ENCODE data around the gene ATAD5.

Gene ATAD5

GRCh38 chr17:30793282-30793977, 38.3 kb upstream of the ATAD5 start:
- Histone ChIP-seq H3K9me3 (no peaks in the 10 kb centered on the region), H3K36me3 (peaks cover 92% of the 10 kb centered on the region), H3K4me1 (ENCODE audit: control insufficient read depth in 1 of 2, insufficient read depth in 1 of 2, low read depth in 1 of 2, low read length in 1 of 2) (no peaks in the 10 kb centered on the region), H3K4me3 (ENCODE audit: low read depth in 1 of 2, low read length in 1 of 2) (no peak overlapping the region), H3K27me3 (no peaks in the 10 kb centered on the region), H3K27ac (peak overlapping the region; percentile 9)
- TF ChIP-seq, protein P1, sequence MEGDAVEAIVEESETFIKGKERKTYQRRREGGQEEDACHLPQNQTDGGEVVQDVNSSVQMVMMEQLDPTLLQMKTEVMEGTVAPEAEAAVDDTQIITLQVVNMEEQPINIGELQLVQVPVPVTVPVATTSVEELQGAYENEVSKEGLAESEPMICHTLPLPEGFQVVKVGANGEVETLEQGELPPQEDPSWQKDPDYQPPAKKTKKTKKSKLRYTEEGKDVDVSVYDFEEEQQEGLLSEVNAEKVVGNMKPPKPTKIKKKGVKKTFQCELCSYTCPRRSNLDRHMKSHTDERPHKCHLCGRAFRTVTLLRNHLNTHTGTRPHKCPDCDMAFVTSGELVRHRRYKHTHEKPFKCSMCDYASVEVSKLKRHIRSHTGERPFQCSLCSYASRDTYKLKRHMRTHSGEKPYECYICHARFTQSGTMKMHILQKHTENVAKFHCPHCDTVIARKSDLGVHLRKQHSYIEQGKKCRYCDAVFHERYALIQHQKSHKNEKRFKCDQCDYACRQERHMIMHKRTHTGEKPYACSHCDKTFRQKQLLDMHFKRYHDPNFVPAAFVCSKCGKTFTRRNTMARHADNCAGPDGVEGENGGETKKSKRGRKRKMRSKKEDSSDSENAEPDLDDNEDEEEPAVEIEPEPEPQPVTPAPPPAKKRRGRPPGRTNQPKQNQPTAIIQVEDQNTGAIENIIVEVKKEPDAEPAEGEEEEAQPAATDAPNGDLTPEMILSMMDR (IDR thresholded peaks at IDR 0.05): no peak

GRCh38 chr17:30794372-30794771, 37.4 kb upstream of the ATAD5 start:
- no peaks in the 10 kb centered on the region for H3K4me1 ChIP-seq (ENCODE audit: control insufficient read depth in 1 of 2, insufficient read depth in 1 of 2, low read depth in 1 of 2, low read length in 1 of 2)
- H3K9me3 ChIP-seq: no peaks in the 10 kb centered on the region
- no peak overlapping the region for H3K4me3 ChIP-seq (ENCODE audit: low read depth in 1 of 2, low read length in 1 of 2)
- TF ChIP-seq, protein P1 (IDR thresholded peaks at IDR 0.05): no peak
- peaks cover 93% of the 10 kb centered on the region for H3K36me3 ChIP-seq
- H3K27ac ChIP-seq: no peak overlapping the region
- H3K27me3 ChIP-seq: no peaks in the 10 kb centered on the region

- Histone ChIP-seq H3K36me3 (peaks cover 100% of the 10 kb centered on the region), H3K4me1 (ENCODE audit: control insufficient read depth in 1 of 2, insufficient read depth in 1 of 2, low read depth in 1 of 2, low read length in 1 of 2) (no peaks in the 10 kb centered on the region)
Observed at GRCh38 chr17:30796016-30796415, 35.8 kb upstream of the ATAD5 start.

DNA sequence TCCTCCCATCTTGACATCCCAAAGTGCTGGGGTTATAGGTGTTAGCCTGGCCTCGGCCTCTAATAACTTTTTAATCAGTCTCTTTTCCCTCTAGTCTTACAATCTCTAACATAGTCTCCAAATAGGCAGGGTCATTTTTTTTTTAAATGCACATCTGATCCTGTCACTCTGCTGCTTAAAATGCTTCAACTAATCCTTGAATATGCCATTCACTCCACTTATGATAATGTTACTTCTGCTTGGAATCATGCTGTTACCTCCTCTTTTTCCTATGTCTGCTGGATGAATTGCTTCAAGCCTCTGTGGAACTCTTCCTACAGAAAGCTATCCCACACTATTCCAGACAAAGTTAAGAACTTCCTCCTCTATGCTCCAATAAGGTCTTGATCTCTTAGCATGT, 30.1 kb upstream of the ATAD5 start:
- no peaks in the 10 kb centered on the region for H3K9me3 ChIP-seq
- H3K4me1 ChIP-seq (ENCODE audit: control insufficient read depth in 1 of 2, insufficient read depth in 1 of 2, low read depth in 1 of 2, low read length in 1 of 2): peaks cover 11 to 13% of the 10 kb centered on the region in 2 experiments
- H3K36me3 ChIP-seq: peaks cover 83% of the 10 kb centered on the region
- H3K27me3 ChIP-seq: no peaks in the 10 kb centered on the region
- TF ChIP-seq, protein P1 (IDR thresholded peaks at IDR 0.05): no peak
- H3K27ac ChIP-seq: no peak overlapping the region
- H3K4me3 ChIP-seq (ENCODE audit: low read depth in 1 of 2, low read length in 1 of 2): no peak overlapping the region

More at GRCh38 chr17:30796016-30796415, 35.8 kb upstream of the ATAD5 start:
- Histone ChIP-seq H3K27me3 (no peaks in the 10 kb centered on the region), H3K27ac (peak overlapping the region; percentile 48), H3K4me3 (ENCODE audit: low read depth in 1 of 2, low read length in 1 of 2) (no peak overlapping the region), H3K9me3 (no peaks in the 10 kb centered on the region)
- TF ChIP-seq, protein P1 (IDR thresholded peaks at IDR 0.05): no peak

GRCh38 chr17:30805944-30806456, 25.8 kb upstream of the ATAD5 start:
- H3K4me3 ChIP-seq (ENCODE audit: low read depth in 1 of 2, low read length in 1 of 2): no peak overlapping the region
- H3K27me3 ChIP-seq: no peaks in the 10 kb centered on the region
- H3K4me1 ChIP-seq (ENCODE audit: control insufficient read depth in 1 of 2, insufficient read depth in 1 of 2, low read depth in 1 of 2, low read length in 1 of 2): peaks cover 53 to 55% of the 10 kb centered on the region in 2 experiments
- TF ChIP-seq, protein P1 (IDR thresholded peaks at IDR 0.05): no peak
- no peaks in the 10 kb centered on the region for H3K9me3 ChIP-seq
- peak overlapping the region; percentile 96 for H3K27ac ChIP-seq
- peaks cover 44% of the 10 kb centered on the region for H3K36me3 ChIP-seq

All from neutrophil (primary cell).